ENCODE results near the gene OR52K2. TPM values are rescaled to one million over a fixed set of nuclear protein-coding genes. Genes with fewer than 3 reads are reported as not detected.

Gene OR52K2
- total RNA-seq, 1 experiment from 2014 or later, result not detected

DNA sequence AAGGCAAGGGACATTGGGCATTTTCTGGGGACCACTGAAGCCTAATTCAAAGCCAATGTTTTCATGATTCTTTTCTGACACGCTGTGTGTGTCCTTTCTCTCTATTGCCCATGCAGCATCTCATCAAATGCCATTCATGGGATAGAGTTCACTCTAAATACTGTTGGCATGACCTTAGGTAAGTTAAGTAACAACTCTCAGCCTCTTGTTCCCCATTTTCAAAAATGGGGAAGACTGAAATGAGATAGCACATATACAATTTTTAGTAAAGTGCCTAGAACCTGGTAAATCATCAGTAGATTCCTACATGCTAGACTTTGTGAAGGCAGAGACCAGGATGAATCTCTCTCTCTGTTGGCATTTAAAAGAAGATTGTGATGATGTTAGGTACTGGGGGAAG is 12.7 kb upstream of the OR52K2 start:
- ChIA-PET POLR2A (no interaction called here), CTCF (no interaction called here)
- Mint-ChIP-seq H3K27ac (ENCODE audit: unreplicated experiment) (no peak overlapping the region), H3K4me3 (ENCODE audit: unreplicated experiment) (no peak overlapping the region), H3K36me3 (ENCODE audit: insufficient read depth, unreplicated experiment) (no peaks in the 10 kb centered on the region), H3K4me1 (ENCODE audit: low read depth, unreplicated experiment) (no peaks in the 10 kb centered on the region), H3K9me3 (ENCODE audit: unreplicated experiment) (no peaks in the 10 kb centered on the region), H3K27me3 (ENCODE audit: insufficient read depth, unreplicated experiment) (peaks cover 12% of the 10 kb centered on the region)
- Histone ChIP-seq H3K27me3 (replicated peaks; ENCODE audit: control insufficient read depth, insufficient read depth, low read length) (no peaks in the 10 kb centered on the region), H3K4me3 (ENCODE audit: low read depth, low read length) (no peak overlapping the region), H3K36me3 (ENCODE audit: control insufficient read depth, insufficient read depth, low read length) (no peaks in the 10 kb centered on the region), H3K4me1 (no peaks in the 10 kb centered on the region), H3K9me3 (no peaks in the 10 kb centered on the region)
- no TSS peak for BruUV-seq (replicated peaks)
- intact Hi-C loops (cut with micrococcal nuclease; ENCODE audit: unreplicated experiment), result no loop called here
- no peak for DNase-seq
- TF ChIP-seq CTCF (IDR thresholded peaks at IDR 0.05; ENCODE audit: insufficient read depth in 1 of 2, low read depth in 1 of 2, low read length in 1 of 2, severe bottlenecking in 1 of 2, unreplicated experiment in 1 of 2), result no peak

GRCh38 chr11:4441515-4441914 is 7.6 kb upstream of the OR52K2 start:
- H3K4me1 Mint-ChIP-seq (ENCODE audit: low read depth, unreplicated experiment), result no peaks in the 10 kb centered on the region
- CTCF ChIA-PET, result no interaction called here
- POLR2A ChIA-PET, result no interaction called here
- no peaks in the 10 kb centered on the region; the same call in 1 of the 2 replicates for H3K27me3 ChIP-seq (replicated peaks; ENCODE audit: control insufficient read depth, insufficient read depth, low read length)
- no peaks in the 10 kb centered on the region for H3K9me3 Mint-ChIP-seq (ENCODE audit: unreplicated experiment)
- H3K36me3 Mint-ChIP-seq (ENCODE audit: insufficient read depth, unreplicated experiment), result no peaks in the 10 kb centered on the region
- no TSS peak for BruUV-seq (replicated peaks)
- H3K36me3 ChIP-seq (ENCODE audit: control insufficient read depth, insufficient read depth, low read length), result no peaks in the 10 kb centered on the region
- intact Hi-C loops (cut with micrococcal nuclease; ENCODE audit: unreplicated experiment), result no loop called here
- no peaks in the 10 kb centered on the region for H3K9me3 ChIP-seq
- no peak for DNase-seq
- H3K4me1 ChIP-seq, result no peaks in the 10 kb centered on the region
- TF ChIP-seq CTCF (IDR thresholded peaks at IDR 0.05; ENCODE audit: insufficient read depth in 1 of 2, low read depth in 1 of 2, low read length in 1 of 2, severe bottlenecking in 1 of 2, unreplicated experiment in 1 of 2), result no peak
- no peak overlapping the region for H3K4me3 ChIP-seq (ENCODE audit: low read depth, low read length)
- H3K4me3 Mint-ChIP-seq (ENCODE audit: unreplicated experiment), result no peak overlapping the region
- peaks cover 8% of the 10 kb centered on the region for H3K27me3 Mint-ChIP-seq (ENCODE audit: insufficient read depth, unreplicated experiment)
- H3K27ac Mint-ChIP-seq (ENCODE audit: unreplicated experiment), result no peak overlapping the region

DNA sequence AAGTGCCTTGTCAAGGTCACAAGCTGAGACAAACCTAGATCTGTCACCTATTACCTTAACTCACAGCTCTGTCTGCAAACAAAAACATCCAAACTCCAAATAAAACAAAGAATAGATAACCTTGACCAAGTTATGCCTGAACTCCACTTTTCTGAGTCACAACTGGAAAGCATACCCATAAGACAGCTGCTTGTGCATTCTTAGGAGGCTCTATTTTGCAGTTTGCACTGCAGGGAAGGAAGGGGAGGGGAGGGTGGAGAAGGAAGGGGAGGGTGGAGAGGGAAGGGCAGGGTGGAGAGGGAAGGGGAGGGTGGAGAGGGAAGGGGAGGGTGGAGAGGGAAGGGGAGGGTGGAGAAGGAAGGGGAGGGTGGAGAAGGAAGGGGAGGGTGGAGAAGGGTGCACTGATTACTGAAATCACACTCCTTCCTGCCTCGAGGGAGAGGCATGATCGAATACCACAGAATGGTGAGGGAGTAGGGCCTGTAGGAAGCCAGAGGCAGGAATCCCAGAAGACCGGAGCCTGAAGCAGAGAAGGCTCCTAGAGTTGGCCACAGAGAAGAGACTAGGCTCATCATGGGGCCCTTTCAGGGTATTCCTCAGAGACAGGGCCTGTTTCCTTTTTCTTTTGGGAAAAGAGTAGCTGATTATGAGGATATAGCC is 5.7 kb upstream of the OR52K2 start:
- no peak overlapping the region for H3K4me3 Mint-ChIP-seq (ENCODE audit: unreplicated experiment)
- no peaks in the 10 kb centered on the region for H3K4me1 ChIP-seq
- H3K27ac Mint-ChIP-seq (ENCODE audit: unreplicated experiment), result no peak overlapping the region
- no peaks in the 10 kb centered on the region for H3K9me3 ChIP-seq
- H3K27me3 Mint-ChIP-seq (ENCODE audit: insufficient read depth, unreplicated experiment), result peaks cover 5% of the 10 kb centered on the region
- CTCF ChIA-PET, result no interaction called here
- intact Hi-C loops (cut with micrococcal nuclease; ENCODE audit: unreplicated experiment), result no loop called here
- DNase-seq, result no peak
- no peaks in the 10 kb centered on the region for H3K36me3 ChIP-seq (ENCODE audit: control insufficient read depth, insufficient read depth, low read length)
- H3K36me3 Mint-ChIP-seq (ENCODE audit: insufficient read depth, unreplicated experiment), result no peaks in the 10 kb centered on the region
- POLR2A ChIA-PET, result no interaction called here
- no peak overlapping the region for H3K4me3 ChIP-seq (ENCODE audit: low read depth, low read length)
- no peaks in the 10 kb centered on the region; the same call in 1 of the 2 replicates for H3K27me3 ChIP-seq (replicated peaks; ENCODE audit: control insufficient read depth, insufficient read depth, low read length)
- H3K4me1 Mint-ChIP-seq (ENCODE audit: low read depth, unreplicated experiment), result no peaks in the 10 kb centered on the region
- BruUV-seq (replicated peaks), result no TSS peak
- no peak for TF ChIP-seq CTCF (IDR thresholded peaks at IDR 0.05; ENCODE audit: insufficient read depth in 1 of 2, low read depth in 1 of 2, low read length in 1 of 2, severe bottlenecking in 1 of 2, unreplicated experiment in 1 of 2)
- no peaks in the 10 kb centered on the region for H3K9me3 Mint-ChIP-seq (ENCODE audit: unreplicated experiment)
